HG03565 (cell line): ENCODE measurements around the gene RAP1GAP2.
"Not testable (repeated sequence)": the region's sequence is repeated elsewhere in the genome, so short reads cannot be mapped to it uniquely, and the experiment has no call there.

Experiments used
- ATAC-seq: cut with Tn5 transposase; IDR thresholded peaks from one replicate; pipeline ENCODE4 v1.9.1; 2021; ENCODE audit warnings: mild to moderate bottlenecking, moderate library complexity; ENCODE audit not compliant: unreplicated experiment

Gene RAP1GAP2

DNA sequence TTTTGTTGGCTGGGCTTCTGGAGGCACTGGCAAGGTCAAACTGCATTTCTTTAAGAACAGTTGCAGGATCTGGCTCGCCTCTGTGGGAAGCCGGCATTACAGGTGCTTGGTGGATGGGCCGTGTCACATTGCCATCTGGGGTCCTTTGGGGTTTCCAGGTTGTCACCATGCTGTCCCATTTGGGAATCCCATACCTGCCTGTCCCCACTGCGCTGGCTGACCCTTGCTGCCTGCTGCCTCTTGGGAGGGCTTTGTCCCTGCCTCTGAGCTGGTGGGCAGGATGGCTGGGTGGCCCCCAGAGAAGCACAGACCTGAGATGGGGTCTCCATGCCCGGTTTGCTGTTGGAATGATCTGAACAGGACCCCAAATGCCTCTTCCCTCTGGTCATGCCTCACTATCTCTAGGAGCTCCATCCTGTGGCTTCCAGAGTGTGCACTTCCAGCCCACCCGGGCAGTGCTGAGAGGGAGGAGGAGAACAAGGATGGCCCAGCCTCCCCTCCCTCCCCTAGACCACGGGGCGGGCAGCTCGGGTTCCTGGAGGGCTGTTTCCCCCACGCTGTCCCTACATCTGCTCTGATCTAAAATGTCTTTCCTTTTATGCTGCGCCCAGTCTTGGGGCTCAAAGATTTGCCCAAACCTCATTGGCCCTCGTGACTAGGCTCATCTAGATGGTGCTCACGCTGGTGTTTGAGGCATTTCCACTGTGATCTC is 239.2 kb downstream of the RAP1GAP2 start:
- ATAC-seq = no peak

DNA sequence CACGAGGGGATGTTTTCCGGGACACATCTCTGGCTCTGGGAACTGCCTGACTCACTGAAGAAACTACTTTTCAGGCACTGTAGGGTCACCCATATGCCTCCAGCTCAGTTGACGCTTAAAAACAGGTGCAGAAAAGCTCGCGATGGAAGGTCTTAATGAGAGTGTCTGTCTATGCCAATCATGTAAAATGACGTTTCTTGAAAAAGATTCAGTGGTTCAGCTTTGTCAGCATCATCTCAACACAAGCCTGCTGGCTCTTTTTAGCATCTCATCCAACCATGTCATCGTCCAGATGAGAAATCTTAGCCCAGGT is 239.7 kb downstream of the RAP1GAP2 start:
- ATAC-seq = no peak

DNA sequence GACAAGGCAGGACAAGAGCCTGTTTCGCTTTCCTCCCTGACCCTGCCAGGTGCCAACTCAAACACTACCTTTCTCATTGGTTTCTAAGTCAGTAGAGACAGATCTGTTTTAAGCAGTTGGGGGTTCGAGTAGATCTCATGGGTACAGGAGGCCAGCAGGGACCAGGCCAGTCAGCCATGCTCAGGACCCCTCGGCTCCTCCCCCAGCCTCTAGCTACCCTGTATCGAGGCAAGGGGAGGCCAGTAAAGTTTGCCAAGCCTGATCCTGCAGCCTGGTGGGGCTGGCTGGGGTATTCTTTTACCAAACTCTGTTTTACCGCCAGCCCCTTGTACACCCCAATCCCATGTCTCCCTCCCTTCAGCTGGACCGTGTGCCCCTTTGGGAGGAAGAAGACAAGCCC is 240.6 kb downstream of the RAP1GAP2 start:
- ATAC-seq = no peak

DNA sequence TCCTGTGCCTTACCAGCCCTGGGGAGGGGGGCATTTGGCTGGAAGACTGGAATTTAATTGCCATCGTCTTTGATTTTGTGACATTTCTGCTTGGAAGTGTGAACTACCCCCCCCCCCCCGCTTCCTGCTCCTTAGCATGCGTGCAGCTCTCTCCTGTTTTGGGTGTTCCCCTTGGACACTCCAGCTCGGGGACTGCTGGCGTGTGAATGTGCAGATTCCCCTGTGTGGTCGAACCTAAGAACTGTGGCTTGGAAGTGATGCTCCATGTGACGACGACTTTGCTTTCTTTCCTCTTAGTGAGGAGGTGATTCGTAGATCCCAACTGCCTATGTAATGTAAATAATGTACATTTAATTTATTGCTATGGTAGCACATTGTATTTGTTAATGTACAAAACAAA is 241.0 kb downstream of the RAP1GAP2 start:
- no peak for ATAC-seq

DNA sequence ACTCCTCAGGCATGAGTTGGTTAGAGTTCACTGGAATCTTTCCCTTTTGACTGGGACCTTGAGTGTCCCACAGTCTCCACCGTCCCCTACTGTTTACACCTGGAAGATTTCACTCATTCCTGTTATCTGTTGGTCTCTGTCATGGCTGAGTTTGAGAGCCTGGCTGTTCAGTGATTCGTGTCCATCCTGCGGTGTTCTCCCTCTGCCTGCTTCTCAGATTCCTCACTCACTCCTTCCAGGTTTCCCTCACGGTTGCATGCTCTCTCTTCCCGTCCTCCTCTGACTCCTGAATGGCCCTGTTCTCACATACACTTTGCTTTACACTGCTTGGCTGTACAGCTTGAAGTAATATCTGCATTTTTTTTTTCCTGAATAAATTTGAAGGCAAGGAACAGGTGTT is 242.7 kb downstream of the RAP1GAP2 start:
- no peak for ATAC-seq

DNA sequence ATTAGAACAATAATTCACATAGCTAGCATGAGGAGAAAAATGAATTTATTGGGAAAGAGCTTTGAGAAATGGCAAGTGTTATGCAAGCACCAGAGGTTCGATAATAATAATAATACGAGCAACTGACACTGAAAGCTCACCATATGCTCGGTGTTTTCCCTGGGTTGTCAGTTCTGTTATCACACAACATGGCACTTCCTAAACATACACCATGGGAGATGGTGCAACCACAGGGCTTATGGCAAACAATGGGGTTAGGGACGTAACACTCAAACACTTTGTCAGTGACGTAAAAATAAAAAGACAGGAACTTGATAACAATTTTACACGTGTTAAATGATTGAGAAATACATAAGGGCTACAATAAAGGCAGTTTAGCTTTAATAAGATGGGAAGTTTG is 243.5 kb downstream of the RAP1GAP2 start:
- no peak for ATAC-seq

DNA sequence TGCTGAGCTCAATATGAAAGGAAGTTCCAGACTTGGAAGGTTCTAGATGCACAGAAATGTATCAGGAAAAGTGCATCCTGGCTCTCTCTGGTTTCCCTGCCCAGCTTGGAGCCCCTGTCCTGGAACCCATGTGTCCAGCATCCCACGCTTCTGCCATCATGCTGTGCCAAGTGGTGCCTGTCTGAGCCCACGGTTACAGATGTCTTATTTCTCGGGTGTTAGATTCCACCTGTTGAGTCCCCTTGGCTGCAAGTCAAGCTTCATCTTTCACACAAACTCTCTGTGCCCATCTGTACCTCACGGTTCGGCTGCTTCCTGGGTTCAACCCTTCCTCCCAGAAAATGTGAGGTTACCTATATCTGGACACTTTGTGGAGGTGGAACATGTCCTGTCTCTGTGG is 244.6 kb downstream of the RAP1GAP2 start:
- no peak for ATAC-seq

DNA sequence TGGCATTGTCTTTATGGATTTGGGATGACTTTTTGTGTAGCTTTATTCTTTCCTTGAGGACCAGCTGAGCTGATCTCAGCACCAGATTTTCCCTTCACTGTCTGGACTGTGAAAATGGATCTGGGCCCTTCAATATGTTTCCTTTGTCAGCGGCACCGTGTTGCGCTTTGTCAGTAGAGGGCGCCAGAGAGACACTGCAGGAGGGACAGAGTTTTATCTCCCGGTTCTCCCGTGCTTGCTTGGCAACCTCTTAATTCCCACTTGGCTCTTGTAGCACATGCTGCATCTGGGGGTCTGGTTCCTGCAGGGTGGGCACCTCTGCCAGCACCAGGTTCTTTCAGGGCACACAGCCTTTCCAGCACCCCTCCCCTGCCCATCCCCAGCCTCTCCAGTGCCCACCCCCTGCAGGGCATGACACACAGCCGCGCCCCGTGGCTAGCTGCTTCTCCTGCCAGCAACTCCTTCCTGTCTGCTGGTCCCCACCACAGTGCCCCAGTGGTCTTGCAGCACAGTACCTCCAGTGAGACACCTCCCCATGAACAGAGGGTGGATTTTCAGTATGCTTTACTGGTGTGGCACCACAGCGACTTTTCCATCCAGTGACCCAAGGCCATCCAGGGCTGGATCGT is 247.6 kb downstream of the RAP1GAP2 start:
- ATAC-seq = no peak

DNA sequence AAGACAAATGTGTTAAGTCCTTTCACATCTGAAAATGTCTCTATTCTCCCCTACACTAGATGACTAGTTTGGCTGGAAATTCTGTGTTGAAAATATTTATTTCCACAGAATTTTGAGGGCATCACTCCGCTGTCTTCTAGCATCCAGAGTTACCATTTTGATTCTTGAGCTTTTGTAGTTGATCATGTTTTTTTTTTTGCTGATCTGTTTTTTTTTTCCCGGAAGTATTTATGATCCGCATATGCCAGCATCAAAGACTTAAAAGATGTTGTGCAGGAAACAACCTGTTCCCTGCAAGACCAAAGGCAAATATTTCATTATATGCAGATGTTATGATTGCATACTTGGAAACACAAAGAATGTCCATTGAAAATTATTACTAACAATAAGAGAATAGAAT is 250.5 kb downstream of the RAP1GAP2 start:
- no peak for ATAC-seq

DNA sequence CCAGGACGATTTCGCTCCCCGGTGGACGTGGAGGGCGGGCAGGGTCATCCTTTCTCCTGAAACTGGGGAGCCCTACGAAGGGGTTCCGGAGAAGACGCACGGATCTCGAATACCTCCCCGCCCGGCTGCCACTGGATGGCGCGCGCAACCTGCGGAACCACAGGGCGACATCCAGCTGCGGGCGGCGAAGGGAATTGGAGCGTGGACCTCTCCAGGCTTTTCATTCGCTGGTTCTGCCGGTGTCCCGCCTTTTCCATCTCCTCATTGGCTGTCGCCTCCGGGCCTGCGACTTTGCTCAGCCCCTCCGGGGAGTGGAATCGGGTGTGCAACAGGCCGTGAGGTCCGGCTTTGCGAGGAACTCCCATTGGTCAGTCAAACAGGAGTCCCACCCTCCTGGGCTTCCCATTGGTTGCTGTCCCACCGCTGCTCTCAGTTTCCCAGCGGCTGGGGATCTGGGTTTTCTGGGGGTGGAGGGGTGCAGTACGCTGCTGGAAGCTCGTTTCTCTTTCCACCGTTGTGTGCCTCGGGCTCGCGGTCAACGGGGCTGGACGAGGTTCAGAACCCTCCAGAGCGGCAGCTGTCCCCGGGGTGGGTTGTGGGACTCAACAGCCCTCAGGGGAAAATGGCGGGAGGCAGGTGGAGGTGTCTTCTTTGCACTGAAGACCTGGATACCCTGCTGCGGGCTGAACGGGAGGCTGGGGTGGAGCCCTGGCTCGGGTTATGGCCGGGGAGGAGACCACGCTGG is 252.7 kb downstream of the RAP1GAP2 start:
- ATAC-seq = peak; percentile 97

DNA sequence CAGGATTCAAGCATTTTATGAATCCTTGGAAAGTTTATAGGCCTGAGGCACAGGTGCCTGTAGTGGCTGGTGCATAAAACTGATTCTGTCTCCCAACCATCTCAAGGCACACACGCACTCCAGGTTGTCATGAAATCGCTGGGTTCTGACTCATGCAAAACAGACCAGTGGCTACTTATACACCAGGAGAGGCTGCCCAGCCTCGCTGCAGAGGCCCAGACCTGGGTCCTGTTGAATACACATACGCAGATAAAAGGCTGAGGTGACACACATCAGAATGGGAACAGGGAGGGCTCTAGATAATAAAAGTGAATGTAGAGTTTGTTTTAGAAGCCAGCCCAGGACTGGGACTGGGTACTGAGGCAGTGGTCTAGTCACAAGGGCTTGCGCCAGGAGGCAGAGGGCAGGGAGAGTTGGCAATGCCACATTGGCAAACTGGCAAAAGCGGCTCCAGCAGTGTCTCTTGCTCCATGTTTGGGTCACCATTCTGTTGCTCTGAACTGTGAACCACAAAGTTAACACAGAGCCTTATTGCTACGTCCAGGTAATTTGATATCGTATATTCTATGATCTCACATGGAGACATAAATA is 253.6 kb downstream of the RAP1GAP2 start:
- ATAC-seq = no peak

DNA sequence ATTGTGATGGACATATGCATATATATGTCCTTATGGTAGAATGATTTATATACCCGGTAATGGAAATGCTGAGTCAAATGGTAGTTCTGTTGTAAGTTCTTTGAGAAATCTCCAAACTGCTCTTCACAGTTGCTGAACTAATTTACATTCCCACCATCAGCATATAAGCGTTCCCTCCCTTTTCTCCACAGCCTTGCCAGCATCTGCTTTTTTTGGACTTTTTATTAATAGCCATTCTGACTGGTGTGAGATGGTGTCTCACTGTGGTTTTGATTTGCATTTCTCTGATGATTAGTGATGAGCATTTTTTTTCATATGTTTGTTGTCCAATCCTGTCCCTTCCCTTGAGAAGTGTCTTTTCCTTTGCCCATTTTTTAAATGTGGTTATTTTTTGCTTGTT is 258.6 kb downstream of the RAP1GAP2 start:
- ATAC-seq = not testable (repeated sequence)

DNA sequence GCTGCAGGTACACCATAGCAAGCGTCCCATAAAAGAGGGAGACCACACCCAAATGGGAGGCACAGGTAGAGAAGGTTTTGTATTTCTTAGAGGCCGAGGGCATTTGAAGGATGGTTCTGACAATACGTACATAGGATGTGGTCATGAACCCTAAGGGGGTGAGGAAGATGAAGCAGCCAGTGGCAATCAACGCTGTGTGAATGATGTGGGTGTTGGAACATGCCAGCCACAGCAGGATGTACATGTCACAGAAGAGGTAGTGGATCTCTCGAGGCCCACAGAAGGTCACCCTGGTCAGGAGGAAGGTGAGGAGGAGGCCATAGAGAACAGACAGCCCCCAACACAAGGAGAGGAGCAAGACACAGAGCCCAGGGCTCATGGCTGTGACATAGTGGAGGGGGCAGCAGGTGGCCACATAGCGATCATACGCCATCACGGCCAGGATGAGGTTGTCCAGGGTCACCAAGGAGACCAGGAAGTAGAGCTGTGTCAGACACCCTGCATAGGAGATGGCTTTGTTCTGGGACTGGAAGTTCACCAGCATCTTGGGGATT is 266.7 kb downstream of the RAP1GAP2 start:
- not testable (repeated sequence) for ATAC-seq

DNA sequence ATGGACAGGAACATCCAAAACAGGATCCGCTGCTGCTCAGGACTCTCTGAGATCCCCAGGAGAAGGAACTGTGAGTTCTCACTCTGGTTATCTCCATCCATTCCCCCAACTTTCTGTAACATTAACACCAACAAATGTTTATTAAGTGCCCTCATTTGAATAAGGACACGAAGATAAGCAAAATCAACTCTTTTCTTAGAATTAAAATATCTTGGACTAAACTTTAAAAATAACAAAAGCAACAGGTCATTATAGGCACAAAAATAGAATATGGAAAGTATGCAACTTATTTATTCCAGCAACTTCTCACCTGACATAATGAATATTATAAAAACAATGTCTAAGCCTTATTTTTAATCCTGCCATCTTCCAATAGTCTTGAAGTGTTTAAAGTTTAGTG is 267.3 kb downstream of the RAP1GAP2 start, which contains the start of gene OR1D5:
OR1D5 (minus strand) TSS at position 101 of the 400 bp plus-strand sequence; CDS start at position 101, 0 bp downstream.
- not testable (repeated sequence) for ATAC-seq

DNA sequence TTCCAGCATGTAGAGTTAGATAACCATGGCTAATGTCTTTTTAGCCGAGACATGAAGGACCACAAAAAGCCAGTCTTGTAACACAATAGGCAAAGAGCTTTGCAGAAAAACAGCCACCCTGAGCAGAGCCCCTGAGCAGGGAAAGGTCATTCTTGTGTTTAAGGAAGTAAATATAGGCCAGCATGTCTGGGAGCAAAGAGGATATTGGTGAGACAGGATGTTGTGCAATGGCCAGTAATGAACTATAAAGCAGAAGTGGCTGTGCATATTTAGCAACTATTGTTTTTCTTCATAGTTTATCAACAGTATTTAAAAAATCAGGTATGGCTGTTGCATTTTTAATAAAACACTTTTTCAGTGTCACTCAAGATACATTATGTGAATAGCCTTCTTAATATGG is 269.0 kb downstream of the RAP1GAP2 start:
- not testable (repeated sequence) for ATAC-seq

DNA sequence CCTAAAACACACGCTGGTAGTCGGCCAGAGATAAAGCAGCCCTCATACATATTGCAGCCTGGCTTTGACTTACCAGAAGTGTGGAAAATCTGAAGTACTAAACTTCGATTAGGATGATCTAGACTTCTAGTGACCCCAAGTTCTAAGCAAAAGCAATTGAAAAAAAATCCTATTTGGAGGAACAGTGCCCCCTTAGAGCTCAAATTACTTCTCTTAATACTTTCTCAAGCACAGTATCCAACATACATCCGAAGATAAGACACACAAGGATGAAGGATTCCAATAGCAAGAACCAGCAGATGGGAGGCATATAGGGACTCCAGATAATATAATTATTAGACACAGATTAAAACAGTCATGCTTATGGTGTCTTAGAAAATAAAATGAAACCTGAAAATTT is 277.6 kb downstream of the RAP1GAP2 start:
- ATAC-seq = not testable (repeated sequence)
